DMS114 treated with DMSO at 0.1 percent for 48 hours (cell line): ENCODE data around the gene TLX3.
"Not testable (repeated sequence)": the region's sequence is repeated elsewhere in the genome, so short reads cannot be mapped to it uniquely, and the experiment has no call there.

ENCODE experiments used
- DNase-seq: peaks from one replicate; lab custom pipeline; 2025; ENCODE audit not compliant: unreplicated experiment; lab: John Stamatoyannopoulos, UW

The TLX3 gene

GRCh38 chr5:171308453-171309275 is at the start of gene TLX3:
Gene TLX3, plus strand, starts transcription at chr5:171309248. Its CDS starts 118 bp downstream, at chr5:171309366.
- DNase-seq: peak; percentile 22

- DNase-seq: no peak
These were observed 47.7 kb upstream of the TLX3 start for GRCh38 chr5:171261361-171261760.

DNA sequence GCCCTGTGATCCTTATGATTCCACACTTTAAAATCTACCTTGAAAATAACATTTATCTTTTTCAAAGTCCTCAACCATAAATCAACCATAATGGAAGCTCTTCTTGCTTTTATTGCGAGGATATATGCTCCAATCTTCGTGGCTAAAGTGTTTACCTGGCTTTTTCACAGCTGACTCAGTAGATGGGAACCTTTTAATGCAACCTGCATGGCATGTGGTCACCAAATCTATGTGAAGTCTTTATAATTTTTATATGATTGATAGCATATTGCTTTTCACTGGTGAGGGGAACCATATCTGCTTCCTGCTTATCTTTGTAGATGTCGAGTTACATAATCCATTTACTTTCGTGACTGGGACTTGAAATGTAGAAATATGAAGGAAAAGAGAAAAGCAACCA is 47.1 kb upstream of the TLX3 start:
- DNase-seq: no peak

- DNase-seq: no peak
These were observed 45.9 kb upstream of the TLX3 start for GRCh38 chr5:171263181-171263580.

DNA sequence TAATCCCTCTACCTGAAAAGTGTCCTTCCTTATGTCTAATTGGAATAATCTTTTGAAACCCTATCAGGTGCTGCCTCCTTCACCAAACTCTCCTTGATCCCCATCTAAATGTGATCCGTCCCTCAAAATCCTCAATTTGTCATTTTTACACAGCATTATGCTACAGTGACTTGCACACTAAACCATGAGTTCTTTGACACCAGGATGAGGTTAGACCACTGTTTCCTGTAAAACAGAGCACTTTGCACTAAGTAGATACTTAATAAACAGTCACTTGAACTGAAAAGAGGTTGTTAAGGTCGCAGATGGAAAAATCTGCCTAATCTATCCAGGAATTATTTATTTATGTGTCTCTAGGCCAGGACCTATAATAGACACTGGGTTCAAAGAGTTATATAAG is 44.2 kb upstream of the TLX3 start:
- no peak for DNase-seq

GRCh38 chr5:171268700-171269620 is 40.1 kb upstream of the TLX3 start:
- no peak for DNase-seq

- no peak for DNase-seq
These were observed 39.3 kb upstream of the TLX3 start for GRCh38 chr5:171269717-171270116.

- no peak for DNase-seq
These were observed 38.9 kb upstream of the TLX3 start for GRCh38 chr5:171270136-171270535.

GRCh38 chr5:171271798-171272197 is 37.2 kb upstream of the TLX3 start:
- DNase-seq: no peak

- no peak for DNase-seq
These were observed 35.8 kb upstream of the TLX3 start for GRCh38 chr5:171272996-171273970.

GRCh38 chr5:171275841-171276544 is 33.1 kb upstream of the TLX3 start:
- DNase-seq: no peak

DNA sequence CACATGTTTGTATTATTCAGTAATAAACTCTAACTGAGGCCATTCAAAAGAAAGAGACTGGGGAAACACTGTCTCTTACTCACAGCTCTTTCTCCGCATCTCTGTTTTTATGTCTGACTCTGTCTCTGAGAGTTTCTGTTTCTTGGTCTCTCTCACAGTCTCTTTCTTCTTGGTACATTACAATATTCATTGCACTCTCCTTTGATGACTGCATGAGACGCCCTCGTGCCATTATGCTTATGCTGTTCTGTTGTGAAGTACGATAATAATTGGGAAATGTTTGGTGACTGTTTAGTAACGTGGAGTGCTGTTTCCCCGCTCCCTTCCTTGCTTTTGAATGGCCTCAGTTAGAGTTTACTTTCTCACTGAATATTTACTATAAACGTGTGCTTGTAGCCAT is 25.3 kb upstream of the TLX3 start:
- DNase-seq: no peak

GRCh38 chr5:171285465-171285864 is 23.6 kb upstream of the TLX3 start:
- no peak for DNase-seq

GRCh38 chr5:171288066-171288465 is 21.0 kb upstream of the TLX3 start:
- no peak for DNase-seq

DNA sequence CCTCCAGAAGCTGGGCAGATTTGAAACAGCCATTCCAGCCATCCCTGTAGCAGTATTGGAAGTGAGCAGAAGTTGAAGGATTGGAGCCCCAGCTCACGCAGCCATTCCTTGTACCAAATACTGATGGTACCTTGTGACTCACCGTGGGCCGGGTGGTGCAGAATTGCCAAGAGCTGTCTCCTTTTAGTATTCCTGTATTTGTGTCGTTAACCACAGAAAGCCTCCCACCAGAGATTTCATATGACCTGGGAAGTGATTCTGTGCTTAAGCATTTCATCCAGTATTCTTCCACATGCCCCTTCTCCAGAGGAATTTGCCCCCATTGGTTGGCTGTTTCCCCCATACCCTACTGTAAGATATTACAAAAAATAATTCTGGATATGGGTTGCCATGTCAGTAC is 17.7 kb upstream of the TLX3 start:
- DNase-seq: no peak

- DNase-seq: no peak
These were observed 13.7 kb upstream of the TLX3 start for GRCh38 chr5:171295299-171295698.

- no peak for DNase-seq
These were observed 13.2 kb upstream of the TLX3 start for GRCh38 chr5:171295801-171296200.

- DNase-seq: not testable (repeated sequence)
These were observed 11.1 kb upstream of the TLX3 start for GRCh38 chr5:171297941-171298340.

DNA sequence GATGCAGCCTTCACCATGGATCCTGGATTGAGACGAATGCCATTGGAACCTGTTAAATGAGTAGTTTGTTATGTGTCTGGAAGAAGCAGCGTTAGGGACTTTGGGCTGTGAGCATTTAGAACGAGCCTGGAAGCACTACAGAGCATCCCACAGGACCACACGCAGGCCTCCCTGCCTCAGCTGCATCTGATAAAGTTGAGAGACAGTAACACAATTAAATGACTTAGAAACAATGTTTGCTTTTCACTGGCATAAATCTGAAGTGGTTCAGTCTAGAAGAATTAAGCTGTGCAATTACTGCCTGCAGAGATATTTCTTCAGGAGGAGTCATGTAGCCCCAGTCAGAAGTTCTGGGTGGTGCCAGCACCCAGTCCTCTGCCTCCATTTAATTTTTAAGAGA is 9.8 kb upstream of the TLX3 start:
- no peak for DNase-seq

DNA sequence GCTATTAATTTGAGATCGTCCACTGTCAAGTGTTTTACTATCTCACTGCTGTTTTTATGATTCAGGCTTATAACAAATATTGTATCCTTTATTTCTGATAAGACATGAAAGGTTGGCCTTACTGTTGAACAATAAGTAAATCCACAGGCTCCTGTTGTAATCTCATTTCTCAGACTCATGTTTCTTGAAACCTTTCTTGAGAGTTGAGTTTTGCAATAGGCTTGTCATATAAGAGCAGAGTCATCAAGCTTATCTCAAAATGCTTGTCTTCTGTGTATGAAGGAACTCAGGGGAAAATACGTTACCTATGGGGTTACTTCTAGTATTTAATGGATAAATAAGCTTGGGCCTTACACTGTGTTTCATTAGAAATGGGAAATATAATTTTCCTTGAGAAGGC is 9.2 kb upstream of the TLX3 start:
- no peak for DNase-seq
